Stimulated activated CD4-positive, alpha-beta T cell treated with anti-CD3 and anti-CD28 coated beads, Interleukin-4, amount 100 ng/mL, for 1 hour (primary cell): Measurements from ENCODE around the gene IQSEC1.

Source experiments
- DNase-seq: peaks from one replicate; pipeline ENCODE4 v3.0.0-alpha.2; 2020

IQSEC1 gene

GRCh38 chr3:12996181-12996506 is 77.1 kb downstream of the IQSEC1 start:
- DNase-seq = no peak

GRCh38 chr3:12995389-12996180 is 77.6 kb downstream of the IQSEC1 start:
- no peak for DNase-seq

GRCh38 chr3:12994607-12995388 is 78.4 kb downstream of the IQSEC1 start:
- DNase-seq = peak; percentile 89

- DNase-seq = peak; percentile 39
Measured at GRCh38 chr3:12994357-12994606, 78.9 kb downstream of the IQSEC1 start.

- DNase-seq = peak; percentile 34
Measured at GRCh38 chr3:12993517-12994356, 79.5 kb downstream of the IQSEC1 start.

GRCh38 chr3:12992629-12993516 is 80.4 kb downstream of the IQSEC1 start:
- DNase-seq = no peak

GRCh38 chr3:12991861-12992281 is 81.4 kb downstream of the IQSEC1 start:
- no peak for DNase-seq

GRCh38 chr3:12991481-12991837 is 81.8 kb downstream of the IQSEC1 start:
- no peak for DNase-seq

- no peak for DNase-seq
Measured at GRCh38 chr3:12990781-12991480, 82.3 kb downstream of the IQSEC1 start.

GRCh38 chr3:12990306-12990705 is 82.9 kb downstream of the IQSEC1 start:
- no peak for DNase-seq

- DNase-seq = no peak
Measured at GRCh38 chr3:12988728-12989454, 84.3 kb downstream of the IQSEC1 start.

- no peak for DNase-seq
Measured at GRCh38 chr3:12987602-12988001, 85.6 kb downstream of the IQSEC1 start.

GRCh38 chr3:12986986-12987385 is 86.2 kb downstream of the IQSEC1 start:
- DNase-seq = no peak

- no peak for DNase-seq
Measured at GRCh38 chr3:12986521-12986920, 86.7 kb downstream of the IQSEC1 start.

GRCh38 chr3:12986031-12986430 is 87.2 kb downstream of the IQSEC1 start:
- DNase-seq = no peak

- DNase-seq = no peak
Measured at GRCh38 chr3:12985148-12985547, 88.1 kb downstream of the IQSEC1 start.

- peak; percentile 58 for DNase-seq
Measured at GRCh38 chr3:12984023-12984823, 89.0 kb downstream of the IQSEC1 start.

GRCh38 chr3:12983319-12983718 is 89.9 kb downstream of the IQSEC1 start:
- DNase-seq = no peak

GRCh38 chr3:12982619-12983101 is 90.6 kb downstream of the IQSEC1 start:
- DNase-seq = no peak
